GM12892 (cell line): ENCODE measurements around the gene FCRL2.

Experiments used
- POLR2A ChIP-seq: IDR thresholded peaks from 2 replicates; pipeline ENCODE4 v1.6.1; 2011; ENCODE audit warnings: low read depth, low read length, control low read depth
- POLR2AphosphoS5 ChIP-seq: IDR thresholded peaks from 2 replicates; pipeline ENCODE4 v1.6.1; 2011; ENCODE audit warnings: low read depth, low read length, control low read depth
- TAF1 ChIP-seq: IDR thresholded peaks from 2 replicates; pipeline ENCODE4 v1.6.1; 2011; ENCODE audit warnings: low read depth, mild to moderate bottlenecking, control low read depth, low read length, borderline replicate concordance

- TF ChIP-seq POLR2A (no peak), POLR2AphosphoS5 (no peak), TAF1 (no peak)
Measured at GRCh38 chr1:157734321-157734720, 42.6 kb downstream of the FCRL2 start.
